Activated CD8-positive, alpha-beta memory T cell treated with anti-CD3 and anti-CD28 coated beads, Interleukin-2, amount 50 U/mL, for 4 hours (primary cell): ENCODE results near the gene NEK6.

Source experiments
- DNase-seq: peaks from one replicate; pipeline ENCODE4 v3.0.0-alpha.2; 2020

Gene NEK6

GRCh38 chr9:124327491-124327890, 69.7 kb downstream of the NEK6 start:
- DNase-seq, result no peak

- DNase-seq, result no peak
Observed at GRCh38 chr9:124328285-124328684, 70.5 kb downstream of the NEK6 start.

DNA sequence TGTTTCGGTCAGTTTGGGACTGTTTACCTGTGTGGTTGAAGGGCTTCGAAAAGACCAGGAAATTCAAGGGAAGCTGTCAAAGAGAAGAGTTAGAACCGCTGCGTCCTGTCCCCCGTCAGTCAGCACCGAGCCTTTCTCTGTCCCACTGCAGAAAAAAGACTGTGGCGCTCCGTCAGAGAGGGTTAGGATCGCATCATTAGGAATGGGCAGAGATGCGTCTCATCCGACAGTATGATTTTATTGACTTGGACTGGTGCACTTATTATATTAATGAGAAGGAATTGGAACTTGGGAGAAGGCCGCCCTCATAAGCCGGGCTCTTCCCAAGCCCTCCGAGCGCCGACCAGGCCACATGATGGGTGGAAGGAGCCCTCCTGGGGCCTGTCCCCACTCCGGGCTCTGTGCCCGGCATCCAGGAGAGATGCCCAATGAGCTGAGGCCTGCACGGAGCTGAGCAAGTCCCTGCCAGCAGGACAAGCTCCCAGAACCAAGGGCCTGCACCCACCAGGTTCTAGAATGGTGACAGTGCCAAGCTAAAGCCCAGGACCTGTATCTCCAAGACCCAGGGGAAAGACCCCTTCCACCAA, 71.5 kb downstream of the NEK6 start:
- DNase-seq, result no peak

GRCh38 chr9:124330011-124330697, 72.4 kb downstream of the NEK6 start:
- DNase-seq, result no peak

DNA sequence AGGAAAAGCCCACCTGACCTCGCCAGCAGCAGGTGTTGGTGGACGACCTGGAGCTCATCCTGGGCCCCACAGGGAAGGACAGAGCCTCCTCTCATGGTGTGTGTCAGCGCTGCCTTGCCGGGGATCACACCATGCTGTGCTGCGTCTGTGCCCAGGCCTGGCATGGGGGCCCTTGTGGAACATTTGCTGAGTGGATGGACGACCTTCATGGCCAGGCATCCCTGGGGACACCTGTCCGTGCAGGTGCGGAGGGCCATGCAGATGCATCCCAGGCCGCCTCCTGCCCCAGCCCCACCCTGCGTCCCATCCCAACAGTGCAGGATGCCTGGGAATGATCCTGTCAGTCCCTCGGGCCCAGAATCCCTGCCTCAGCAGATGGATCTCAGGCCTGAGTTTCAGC, 73.8 kb downstream of the NEK6 start:
- no peak for DNase-seq

- DNase-seq, result no peak
Observed at GRCh38 chr9:124332361-124333202, 74.8 kb downstream of the NEK6 start.

DNA sequence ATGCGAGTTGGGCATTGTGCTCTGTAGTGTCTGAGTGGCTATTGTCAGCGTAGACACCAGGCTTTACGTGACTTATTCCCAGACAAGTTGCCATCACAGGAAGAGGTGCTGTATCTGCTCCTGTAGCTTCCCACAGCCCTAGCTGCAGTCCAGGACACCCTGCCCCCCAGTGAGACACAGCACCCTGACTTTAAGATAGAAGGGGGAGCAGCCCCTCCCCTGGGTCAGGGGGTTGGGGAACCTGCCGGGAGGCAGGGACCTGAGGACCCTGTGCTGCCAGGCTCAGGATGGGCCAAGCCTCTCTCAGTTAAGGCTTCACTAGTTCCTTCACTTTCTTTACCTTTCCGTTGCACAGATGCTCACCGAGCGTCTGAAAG, 75.4 kb downstream of the NEK6 start:
- no peak for DNase-seq

DNA sequence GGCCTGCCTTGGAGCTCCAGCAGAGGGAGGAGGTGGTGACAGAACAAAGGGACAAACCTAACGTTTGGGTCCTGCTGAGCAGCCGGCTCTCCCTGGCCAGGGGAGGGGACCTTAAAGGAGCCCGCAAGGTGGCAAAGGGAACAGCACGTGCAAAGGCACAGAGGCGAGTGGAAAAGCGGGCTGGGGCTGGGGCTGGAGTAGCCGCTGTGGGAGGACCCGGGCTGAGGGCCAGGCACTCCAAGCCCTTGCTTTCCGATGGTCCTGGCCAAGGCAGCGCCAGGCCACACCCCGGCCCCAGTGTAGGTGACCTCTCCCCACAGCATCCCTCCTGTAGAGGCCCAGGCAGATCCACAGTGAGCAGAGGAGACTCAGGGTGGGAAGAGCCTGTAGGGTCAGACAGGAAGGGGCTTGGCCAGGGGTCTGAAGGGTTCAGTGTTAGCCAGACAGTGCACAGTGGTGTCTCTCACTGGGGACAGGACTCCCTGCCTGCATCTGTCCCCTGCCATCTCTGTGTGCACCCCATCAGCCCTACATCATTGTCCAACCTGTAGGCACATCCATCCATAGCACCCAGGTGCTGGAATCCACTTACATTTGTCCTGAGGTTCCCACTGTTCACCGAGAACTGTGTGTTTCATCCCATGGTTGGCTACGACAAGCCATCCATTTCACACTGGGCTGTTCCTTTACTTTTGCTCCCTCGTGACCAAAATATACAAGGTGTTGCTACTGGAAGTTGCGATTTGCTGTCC, 77.0 kb downstream of the NEK6 start:
- DNase-seq, result no peak

DNA sequence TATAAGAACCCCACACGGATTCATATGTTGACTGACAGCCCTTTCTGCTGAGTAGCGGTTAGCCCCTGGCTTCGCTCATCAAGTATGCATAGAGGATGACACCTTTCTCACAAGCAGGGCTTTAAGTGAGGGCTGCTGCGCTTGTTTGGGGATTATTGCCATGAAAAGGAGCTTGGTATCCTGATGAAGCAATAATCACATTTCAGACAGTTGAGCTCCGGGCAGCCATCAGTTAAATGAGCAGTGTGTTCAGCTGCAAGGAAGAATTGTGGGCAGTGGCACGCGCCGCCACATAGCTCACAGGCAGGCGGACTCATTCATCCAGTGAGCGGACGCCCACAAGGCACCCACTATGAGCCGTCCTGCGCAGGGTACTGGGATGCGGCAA, 77.6 kb downstream of the NEK6 start:
- DNase-seq, result no peak

- no peak for DNase-seq
Observed at GRCh38 chr9:124337562-124337961, 79.8 kb downstream of the NEK6 start.

GRCh38 chr9:124339603-124340146, 81.9 kb downstream of the NEK6 start:
- DNase-seq, result no peak

DNA sequence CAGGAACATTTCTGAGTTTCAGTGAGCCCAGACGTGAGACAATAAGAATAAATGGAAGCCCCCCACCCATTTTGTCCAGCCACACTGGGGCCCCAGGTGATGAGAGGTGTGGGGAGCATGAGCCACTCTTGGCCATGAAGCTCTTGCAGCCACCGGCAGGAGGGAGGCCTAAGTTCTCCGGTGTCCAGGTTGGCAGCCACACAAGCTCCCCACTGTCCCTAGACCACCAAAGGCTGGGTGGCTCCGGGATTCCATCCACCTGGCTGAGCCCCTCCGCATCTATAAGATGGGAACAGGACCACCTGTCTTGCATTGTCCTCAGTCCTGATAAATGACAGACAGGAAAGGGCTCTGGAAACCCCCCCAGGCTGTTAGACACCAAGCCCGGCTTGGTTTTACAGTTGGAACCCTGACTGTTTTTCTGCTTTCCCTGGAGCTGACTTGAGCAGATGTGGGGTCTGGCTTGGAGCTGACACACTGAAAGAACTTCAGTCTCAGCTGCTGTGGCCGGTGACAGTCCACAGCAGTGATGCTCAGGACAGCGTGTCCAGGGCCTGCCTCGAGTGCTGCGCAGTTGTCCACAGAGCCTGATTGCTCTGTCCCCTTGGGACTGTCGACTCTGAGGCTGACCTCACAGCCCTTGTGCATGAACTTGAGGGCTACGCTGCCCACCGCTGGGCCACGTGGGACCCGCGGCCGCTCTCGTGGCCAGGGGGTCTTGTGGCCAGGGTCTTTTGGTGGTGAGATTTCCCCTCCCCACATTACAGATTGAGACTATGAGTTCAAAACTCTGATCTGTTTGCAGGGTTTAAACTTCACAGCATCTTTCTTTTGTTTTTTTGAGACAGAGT, 82.7 kb downstream of the NEK6 start:
- no peak for DNase-seq

DNA sequence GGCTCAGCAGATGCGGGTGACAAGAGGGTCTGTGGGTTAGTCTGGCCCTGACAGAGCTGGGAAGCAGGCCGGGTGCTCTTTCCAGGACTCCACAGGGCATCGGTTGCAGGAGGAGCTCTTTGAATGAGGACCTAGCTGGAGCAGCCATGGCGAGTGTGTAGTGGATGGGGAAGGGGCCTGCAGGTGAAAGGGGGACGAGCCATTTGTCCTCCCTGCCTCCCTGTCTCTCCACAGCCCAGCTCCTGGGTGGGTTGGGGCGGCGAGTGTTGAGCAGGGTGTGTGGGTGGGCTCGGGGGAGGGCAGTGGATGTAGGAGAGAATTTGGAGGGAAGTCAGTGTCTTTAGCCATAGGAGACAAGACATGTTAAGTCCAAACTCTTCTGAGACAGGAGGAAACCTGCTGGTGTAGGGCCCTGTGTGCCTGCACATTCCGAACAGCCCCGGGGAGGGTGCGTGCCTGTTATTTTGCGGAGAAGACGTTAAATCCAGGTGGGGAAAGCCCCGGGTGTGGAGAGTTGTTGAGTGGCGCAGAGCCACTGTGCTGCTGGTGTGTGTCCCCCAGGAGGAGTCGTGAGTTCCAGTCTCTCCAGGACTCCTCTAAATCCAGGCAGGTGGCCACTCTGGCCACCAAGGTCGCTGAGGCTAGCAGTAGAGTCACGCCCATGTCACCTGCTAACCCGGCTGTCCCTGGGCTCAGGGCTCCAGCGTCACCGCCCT, 83.9 kb downstream of the NEK6 start:
- no peak for DNase-seq

- DNase-seq, result no peak
Observed at GRCh38 chr9:124342402-124342775, 84.6 kb downstream of the NEK6 start.

DNA sequence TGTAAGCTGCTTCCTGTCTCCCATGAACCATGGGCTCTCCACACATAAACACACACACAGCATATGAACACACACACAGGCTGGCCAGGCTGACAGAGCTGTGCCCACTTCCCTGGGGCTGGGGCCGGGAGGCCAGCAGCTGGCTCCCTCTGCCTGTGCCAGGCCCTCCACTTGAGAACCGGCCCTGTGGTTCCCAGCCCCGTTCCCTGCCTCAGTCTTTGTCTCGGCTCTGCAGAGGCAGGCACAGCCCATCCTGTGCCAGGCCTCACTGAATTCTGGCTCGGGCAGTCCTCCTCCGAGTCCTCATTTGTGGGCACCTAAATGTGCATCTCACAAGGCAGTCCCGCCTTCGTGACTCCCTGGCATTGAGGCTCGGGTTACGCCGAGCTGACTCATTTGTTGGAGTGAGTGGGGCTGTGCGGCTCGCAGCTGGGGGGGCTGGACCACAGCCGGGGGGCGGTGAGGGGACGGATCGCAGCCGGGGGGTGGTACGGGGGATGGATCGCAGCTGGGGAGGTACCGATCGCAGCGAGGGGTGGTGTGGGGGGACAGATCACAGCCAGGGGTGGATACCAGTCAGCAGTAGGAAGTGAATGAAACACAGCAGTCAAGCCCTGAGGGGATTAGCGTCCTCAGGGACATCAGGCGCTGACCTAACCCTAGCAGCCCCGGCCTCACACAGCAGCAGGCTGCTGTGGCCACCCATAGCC, 85.2 kb downstream of the NEK6 start:
- DNase-seq, result no peak

DNA sequence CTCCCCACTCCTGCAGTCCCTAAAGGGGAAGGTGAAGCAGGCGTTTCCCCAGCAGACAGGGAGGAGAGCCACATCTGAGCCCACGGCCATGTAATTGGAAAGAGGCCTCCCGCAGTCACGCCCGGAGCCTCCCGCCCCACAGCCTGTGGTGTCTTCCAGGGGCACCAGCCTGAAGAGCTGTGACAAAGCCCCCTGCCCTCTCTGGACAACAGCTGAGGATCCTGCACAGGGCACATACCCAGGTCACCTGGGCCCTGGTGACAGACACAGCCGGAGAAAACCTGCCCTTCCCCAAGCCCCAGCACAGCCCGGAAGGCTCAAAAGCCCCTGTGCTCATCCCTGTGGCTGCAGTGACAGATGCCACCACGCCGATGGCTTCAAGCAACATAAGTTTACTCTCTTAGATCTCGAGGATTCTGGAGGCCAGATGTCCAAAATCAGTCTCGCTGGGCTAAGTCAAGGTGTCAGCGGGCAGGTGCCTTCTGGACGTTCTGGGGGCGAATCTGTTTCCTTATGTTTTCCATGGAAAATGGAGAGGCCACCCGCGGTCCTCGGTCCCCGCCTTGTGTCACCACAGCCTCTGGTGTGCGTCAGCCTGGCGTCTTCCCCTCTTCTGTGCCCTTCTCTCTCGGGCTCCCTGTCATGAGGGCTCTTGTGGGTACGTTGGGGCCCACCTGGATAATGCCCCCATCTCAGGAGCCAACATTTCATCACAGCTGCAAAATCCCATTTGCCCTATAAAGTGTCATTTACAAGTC, 86.0 kb downstream of the NEK6 start:
- no peak for DNase-seq

- no peak for DNase-seq
Observed at GRCh38 chr9:124344291-124345050, 86.7 kb downstream of the NEK6 start.

- no peak for DNase-seq
Observed at GRCh38 chr9:124345063-124345462, 87.3 kb downstream of the NEK6 start.

GRCh38 chr9:124345751-124346281, 88.1 kb downstream of the NEK6 start:
- DNase-seq, result no peak
